Mesenchymal stem cell (in vitro differentiated cells and primary cell): ENCODE measurements around the gene GRK6.

ENCODE experiments used
- DNase-seq: peaks from one replicate; pipeline ENCODE4 v3.0.0-alpha.2; 2013
- H2AFZ ChIP-seq: one replicate; pipeline ENCODE4 v1.6.1; 2013; ENCODE audit warnings: low read depth, mild to moderate bottlenecking, control low read depth, inconsistent platforms, low read length, moderate library complexity
- H2AK5ac ChIP-seq: 2 replicates; pipeline ENCODE4 v1.6.1; 2013; ENCODE audit warnings: low read length, moderate library complexity, mild to moderate bottlenecking, inconsistent platforms; ENCODE audit not compliant: severe bottlenecking
- H2BK120ac ChIP-seq: one replicate; pipeline ENCODE4 v1.6.1; 2013; ENCODE audit warnings: low read depth, mild to moderate bottlenecking, inconsistent platforms, low read length, moderate library complexity
- H2BK12ac ChIP-seq, 2 experiments: one replicate each; pipeline ENCODE4 v1.6.1; 2013; ENCODE audit warnings: inconsistent platforms in 2 of 2, low read length in 2 of 2, mild to moderate bottlenecking in 2 of 2, moderate library complexity in 2 of 2, control low read depth in 1 of 2
- H2BK15ac ChIP-seq: one replicate; pipeline ENCODE4 v1.6.1; 2013; ENCODE audit warnings: mild to moderate bottlenecking, low read depth, inconsistent platforms; ENCODE audit not compliant: poor library complexity, severe bottlenecking
- H2BK5ac ChIP-seq: 2 replicates; pipeline ENCODE4 v1.6.1; 2013; ENCODE audit warnings: low read depth, mild to moderate bottlenecking, low read length, control low read depth, inconsistent platforms; ENCODE audit not compliant: poor library complexity, severe bottlenecking
- H3K14ac ChIP-seq, 2 experiments: one replicate each; pipeline ENCODE4 v1.6.1; 2013; ENCODE audit warnings: inconsistent platforms in 2 of 2, low read length in 2 of 2, control low read depth in 1 of 2, mild to moderate bottlenecking in 1 of 2, moderate library complexity in 1 of 2
- H3K18ac ChIP-seq, 2 experiments: one replicate each; pipeline ENCODE4 v1.6.1; 2013; ENCODE audit warnings: inconsistent platforms in 2 of 2, low read length in 2 of 2, control low read depth in 1 of 2, low read depth in 1 of 2, mild to moderate bottlenecking in 1 of 2
- H3K23ac ChIP-seq, 2 experiments: one replicate each; pipeline ENCODE4 v1.6.1; 2013; ENCODE audit warnings: inconsistent platforms in 2 of 2, low read length in 2 of 2, mild to moderate bottlenecking in 2 of 2, moderate library complexity in 2 of 2, control low read depth in 1 of 2
- H3K27ac ChIP-seq: 2 replicates; pipeline ENCODE4 v1.5.1; 2013; ENCODE audit warnings: mild to moderate bottlenecking, moderate library complexity, low read length, control low read depth, inconsistent platforms; ENCODE audit not compliant: poor library complexity, severe bottlenecking
- H3K27me3 ChIP-seq, 2 experiments: 2 replicates each; pipeline versions ENCODE4 v1.6.1 to v1.7.0; 2013; ENCODE audit warnings: low read length in 2 of 2, mild to moderate bottlenecking in 2 of 2, moderate library complexity in 2 of 2, control low read depth in 1 of 2, inconsistent platforms in 1 of 2; ENCODE audit not compliant: control insufficient read depth in 1 of 2, insufficient read depth in 1 of 2
- H3K36me3 ChIP-seq, 2 experiments: 2 replicates each; pipeline versions ENCODE4 v1.6.1 to v1.7.0; 2013; ENCODE audit warnings: low read length in 2 of 2, control low read depth in 1 of 2, inconsistent platforms in 1 of 2, low read depth in 1 of 2, mild to moderate bottlenecking in 1 of 2; ENCODE audit not compliant: insufficient read depth in 2 of 2, control insufficient read depth in 1 of 2
- H3K4ac ChIP-seq, 2 experiments: one replicate each; pipeline ENCODE4 v1.6.1; 2013; ENCODE audit warnings: inconsistent platforms in 2 of 2, low read length in 2 of 2, mild to moderate bottlenecking in 2 of 2, moderate library complexity in 2 of 2, control low read depth in 1 of 2, low read depth in 1 of 2
- H3K4me1 ChIP-seq: 2 replicates; pipeline ENCODE4 v1.6.1; 2013; ENCODE audit warnings: low read depth, low read length, control low read depth; ENCODE audit not compliant: control insufficient read depth, insufficient read depth
- H3K4me2 ChIP-seq: 2 replicates; pipeline ENCODE4 v1.6.1; 2013; ENCODE audit warnings: low read length, mild to moderate bottlenecking, inconsistent platforms; ENCODE audit not compliant: poor library complexity, severe bottlenecking
- H3K4me3 ChIP-seq, 2 experiments: 2 replicates each; pipeline versions ENCODE4 v1.5.1 to v1.7.0; 2013; ENCODE audit warnings: low read length in 2 of 2, mild to moderate bottlenecking in 2 of 2, control low read depth in 1 of 2, low read depth in 1 of 2; ENCODE audit not compliant: insufficient read depth in 1 of 2
- H3K79me1 ChIP-seq: replicated peaks from 2 replicates; pipeline ENCODE4 v1.6.1; 2013; ENCODE audit warnings: mild to moderate bottlenecking, control low read depth, low read length, inconsistent platforms; ENCODE audit not compliant: poor library complexity, severe bottlenecking
- H3K9ac ChIP-seq: 2 replicates; pipeline ENCODE4 v1.7.0; 2013; ENCODE audit warnings: mild to moderate bottlenecking, low read length, moderate library complexity
- H3K9me3 ChIP-seq: 2 replicates; pipeline ENCODE4 v1.7.0; 2013; ENCODE audit warnings: mild to moderate bottlenecking, low read length; ENCODE audit not compliant: control insufficient read depth
- H4K8ac ChIP-seq: one replicate; pipeline ENCODE4 v1.6.1; 2013; ENCODE audit warnings: inconsistent platforms, mild to moderate bottlenecking, low read length, moderate library complexity
- H4K91ac ChIP-seq: one replicate; pipeline ENCODE4 v1.6.1; 2013; ENCODE audit warnings: mild to moderate bottlenecking, low read length, inconsistent platforms
- WGBS: methylation state at CpG from one replicate; pipeline ENCODE4 v1.1.7; 2013; ENCODE audit warnings: mixed read lengths; 5-methylcytosine and 5-hydroxymethylcytosine counted together

The GRK6 gene

DNA sequence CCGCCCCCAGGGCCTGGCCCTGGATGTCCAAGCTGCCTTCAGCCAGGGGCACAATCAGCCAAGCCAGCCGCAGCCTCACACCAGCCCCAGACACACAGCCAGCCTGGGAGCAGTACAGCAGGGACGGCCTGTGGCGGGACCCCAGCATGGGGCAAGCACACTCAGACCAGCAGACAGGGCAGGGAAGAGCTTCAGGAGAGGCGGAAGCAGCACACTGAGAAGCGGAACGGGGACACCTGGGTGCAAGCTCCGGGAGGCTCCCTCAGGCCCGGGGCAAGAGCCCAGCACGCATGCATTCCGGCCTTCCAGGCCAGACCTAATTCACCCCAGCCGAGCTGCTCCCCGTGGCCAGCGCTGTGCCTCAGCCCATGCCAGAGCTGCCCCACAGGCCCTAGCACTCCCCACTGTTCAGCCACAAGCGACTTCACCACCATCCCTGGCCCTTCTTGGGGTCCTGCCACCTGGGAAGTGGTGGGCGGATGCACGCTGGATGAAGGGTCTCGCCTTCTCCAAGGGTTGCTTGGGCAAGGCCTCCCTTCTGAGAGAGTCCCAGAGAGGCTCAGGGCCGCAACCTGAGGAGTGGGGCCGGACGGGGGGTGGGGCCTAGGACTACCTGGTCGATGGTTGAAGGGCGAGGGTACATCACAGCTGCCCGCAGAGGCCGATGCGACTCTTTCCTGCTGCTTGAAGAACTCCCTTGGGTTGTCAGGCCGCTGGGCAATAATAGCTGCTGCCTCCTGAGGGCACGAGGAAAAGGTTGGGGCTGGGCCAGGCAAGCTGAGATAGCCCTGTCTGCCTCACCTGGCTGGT lies 33.5 kb downstream of the GRK6 start:
- 98% methylated on average over 28 of the region's 28 CpGs for WGBS
- Histone ChIP-seq H3K36me3 (peaks cover 63 to 72% of the 10 kb centered on the region in 2 experiments), H3K9me3 (no peaks in the 10 kb centered on the region)

GRCh38 chr5:177462021-177462670 lies 35.7 kb downstream of the GRK6 start:
- Histone ChIP-seq H3K14ac (no peak overlapping the region), H3K4ac (no peak overlapping the region), H3K27ac (peak overlapping the region; percentile 48), H3K9ac (no peak overlapping the region), H3K27me3 (no peaks in the 10 kb centered on the region), H2BK12ac (no peak overlapping the region), H4K91ac (no peak overlapping the region), H2AFZ (no peak overlapping the region), H3K36me3 (peaks cover 78 to 79% of the 10 kb centered on the region in 2 experiments), H3K4me3 (no peak overlapping the region), H2BK15ac (no peak overlapping the region), H4K8ac (peak overlapping the region; percentile 17), H3K4me2 (no peak overlapping the region), H3K9me3 (no peaks in the 10 kb centered on the region), H2BK120ac (no peak overlapping the region), H3K4me1 (peaks cover 11% of the 10 kb centered on the region), H2BK5ac (no peak overlapping the region), H3K23ac (no peak overlapping the region), H3K79me1 (peaks cover 15% of the 10 kb centered on the region), H3K18ac (no peak overlapping the region), H2AK5ac (no peak overlapping the region)
- no peak for DNase-seq
- WGBS = 93% methylated on average over 27 of the region's 27 CpGs

More for the DNA sequence above, 33.5 kb downstream of the GRK6 start:
- peaks cover 27% of the 10 kb centered on the region for H3K4me1 ChIP-seq
- no peak overlapping the region for H2BK12ac ChIP-seq
- no peak overlapping the region for H3K23ac ChIP-seq
- no peak overlapping the region for H3K4me3 ChIP-seq
- peaks cover 8% of the 10 kb centered on the region for H3K79me1 ChIP-seq
- H2BK120ac ChIP-seq = no peak overlapping the region
- H3K14ac ChIP-seq = no peak overlapping the region
- DNase-seq = no peak
- no peak overlapping the region for H3K18ac ChIP-seq
- H3K4me2 ChIP-seq = no peak overlapping the region
- H3K9ac ChIP-seq = no peak overlapping the region
- H4K91ac ChIP-seq = no peak overlapping the region
- no peak overlapping the region for H2AK5ac ChIP-seq
- no peaks in the 10 kb centered on the region for H3K27me3 ChIP-seq
- H2BK5ac ChIP-seq = no peak overlapping the region
- no peak overlapping the region for H2BK15ac ChIP-seq
- H3K4ac ChIP-seq = no peak overlapping the region
- H4K8ac ChIP-seq = no peak overlapping the region
- H3K27ac ChIP-seq = no peak overlapping the region
- H2AFZ ChIP-seq = no peak overlapping the region

DNA sequence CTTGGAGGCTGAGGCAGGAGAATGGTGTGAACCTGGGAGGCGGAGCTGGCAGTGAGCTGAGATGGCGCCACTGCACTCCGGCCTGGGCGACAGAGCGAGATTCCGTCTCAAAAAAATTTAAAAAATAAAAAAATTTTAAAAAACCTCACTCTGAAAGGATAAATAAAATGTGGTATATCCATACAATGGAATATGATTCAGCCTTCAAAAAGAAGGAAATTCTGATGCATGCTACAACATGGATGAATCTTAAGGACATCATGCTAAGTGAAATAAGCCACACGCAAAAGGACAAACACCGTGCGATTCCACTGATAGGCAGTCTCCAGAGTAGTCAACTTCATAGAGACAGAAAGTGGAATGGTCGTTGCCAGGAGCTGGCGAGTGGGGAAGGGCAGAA lies 38.6 kb downstream of the GRK6 start:
- no peak overlapping the region for H3K23ac ChIP-seq
- no peak for DNase-seq
- no peak overlapping the region for H3K4ac ChIP-seq
- H2BK5ac ChIP-seq = no peak overlapping the region
- peaks cover 11% of the 10 kb centered on the region for H3K79me1 ChIP-seq
- H3K9me3 ChIP-seq = no peaks in the 10 kb centered on the region
- H4K8ac ChIP-seq = no peak overlapping the region
- WGBS = 90% methylated on average over 5 of the region's 11 CpGs
- H2BK12ac ChIP-seq = no peak overlapping the region
- no peaks in the 10 kb centered on the region for H3K27me3 ChIP-seq
- peaks cover 26% of the 10 kb centered on the region for H3K4me1 ChIP-seq
- H2AFZ ChIP-seq = no peak overlapping the region
- H3K4me3 ChIP-seq = no peak overlapping the region
- no peak overlapping the region for H3K14ac ChIP-seq
- no peak overlapping the region for H2BK15ac ChIP-seq
- no peak overlapping the region for H3K27ac ChIP-seq
- H3K9ac ChIP-seq = no peak overlapping the region
- H3K36me3 ChIP-seq = peaks cover 64 to 79% of the 10 kb centered on the region in 2 experiments
- H3K18ac ChIP-seq = no peak overlapping the region
- no peak overlapping the region for H2AK5ac ChIP-seq
- no peak overlapping the region for H4K91ac ChIP-seq
- H3K4me2 ChIP-seq = no peak overlapping the region
- no peak overlapping the region for H2BK120ac ChIP-seq

DNA sequence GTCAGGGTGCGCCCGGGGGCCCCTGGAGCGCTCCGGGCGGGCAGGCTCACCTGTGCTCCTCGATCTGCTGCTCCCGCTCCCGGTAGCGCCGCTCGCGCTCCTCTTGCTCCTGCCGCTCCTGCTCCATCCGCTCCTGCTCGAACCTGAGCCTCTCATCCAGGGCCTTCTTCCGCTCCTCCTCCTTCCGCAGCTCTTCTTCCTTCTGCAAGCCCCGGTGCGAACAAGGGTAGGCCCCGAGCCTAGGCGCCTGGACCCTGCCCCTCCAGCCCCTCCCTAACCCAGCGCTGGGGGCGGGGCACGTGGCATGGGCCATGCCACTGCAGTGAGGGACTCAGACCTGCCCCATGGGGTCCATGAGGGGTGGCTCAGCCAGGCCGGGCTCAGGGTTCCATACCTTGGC lies 40.4 kb downstream of the GRK6 start:
- Histone ChIP-seq H2AFZ (no peak overlapping the region), H3K79me1 (peaks cover 9% of the 10 kb centered on the region), H3K18ac (no peak overlapping the region), H4K8ac (no peak overlapping the region), H3K27me3 (no peaks in the 10 kb centered on the region), H4K91ac (no peak overlapping the region), H3K4me3 (no peak overlapping the region), H3K4me1 (peaks cover 44% of the 10 kb centered on the region), H2BK15ac (no peak overlapping the region), H3K23ac (no peak overlapping the region), H3K9me3 (no peaks in the 10 kb centered on the region), H3K4ac (no peak overlapping the region), H3K9ac (no peak overlapping the region), H3K4me2 (no peak overlapping the region), H3K27ac (no peak overlapping the region), H2BK5ac (no peak overlapping the region), H2AK5ac (no peak overlapping the region), H3K36me3 (peaks cover 59 to 82% of the 10 kb centered on the region in 2 experiments), H2BK12ac (no peak overlapping the region), H2BK120ac (no peak overlapping the region), H3K14ac (no peak overlapping the region)
- DNase-seq = no peak
- 99% methylated on average over 25 of the region's 25 CpGs for WGBS
